SK-N-SH (cell line): ENCODE data around the gene STARD3. TPM values are rescaled to one million over a fixed set of nuclear protein-coding genes. Genes with fewer than 3 reads are reported as not detected.
A peak's percentile ranks its signal among the peaks of the same experiment; 100 is the strongest.

Experiments used
- CTCF ChIA-PET: fragments of 300-600, 350-600 bp; formaldehyde crosslinking; extraction: SDS; loops from one replicate; lab custom pipeline; 2021; lab: Yijun Ruan, JAX
- POLR2A ChIA-PET: fragments of 350-600 bp; sonication (Branson Sonifier 250); formaldehyde crosslinking; extraction: SDS; loops from one replicate; lab custom pipeline; 2020; ENCODE audit warnings: antibody characterized with exemption, inconsistent platforms; lab: Yijun Ruan, JAX
- DNase-seq: peaks from one replicate; pipeline ENCODE4 v3.0.0; 2012
- H2AFZ ChIP-seq: fragments of 200-600 bp; sonication (generic); 2 replicates; pipeline ENCODE4 v1.8.1; 2016; ENCODE audit warnings: antibody characterized with exemption, mild to moderate bottlenecking, low read depth
- H3F3A ChIP-seq: fragments of 200-600 bp; sonication (generic); replicated peaks from 2 replicates; pipeline ENCODE3; 2016; ENCODE audit warnings: antibody characterized with exemption, mild to moderate bottlenecking; ENCODE audit not compliant: insufficient read depth
- H3K27ac ChIP-seq, 2 experiments: fragments of 200-500 bp in 1 of 2; fragments of 200-600 bp in 1 of 2; sonication (Bioruptor generic) in 1 of 2; sonication (generic), shearing (Covaris generic) in 1 of 2; 2 replicates each; pipeline versions ENCODE4 v1.5.1 to v1.6.1; 2014 to 2016; ENCODE audit warnings: low read depth in 2 of 2, inconsistent platforms in 1 of 2, low read length in 1 of 2, mild to moderate bottlenecking in 1 of 2, mixed read lengths in 1 of 2
- H3K27me3 ChIP-seq: fragments of 200-600 bp; sonication (generic), shearing (Covaris generic); 2 replicates; pipeline ENCODE4 v1.6.1; 2016; ENCODE audit warnings: mixed run types; ENCODE audit not compliant: insufficient read depth
- H3K36me3 ChIP-seq, 2 experiments: fragments of 200-500 bp in 1 of 2; fragments of 200-600 bp in 1 of 2; sonication (Bioruptor generic) in 1 of 2; sonication (generic) in 1 of 2; replicated peaks in 1 of 2; 2 replicates each; pipeline versions ENCODE3 to v1.5.1; 2014 to 2016; ENCODE audit warnings: low read length in 1 of 2, mild to moderate bottlenecking in 1 of 2; ENCODE audit not compliant: insufficient read depth in 2 of 2, control insufficient read depth in 1 of 2
- H3K4me1 ChIP-seq, 2 experiments: fragments of 200-500 bp in 1 of 2; fragments of 200-600 bp in 1 of 2; sonication (Bioruptor generic) in 1 of 2; sonication (generic), shearing (Covaris generic) in 1 of 2; 2 replicates each; pipeline versions ENCODE4 v1.5.1 to v1.6.1; 2014 to 2016; ENCODE audit warnings: low read depth in 1 of 2, low read length in 1 of 2, mixed run types in 1 of 2; ENCODE audit not compliant: insufficient read depth in 2 of 2, control insufficient read depth in 1 of 2
- H3K4me2 ChIP-seq: fragments of 200-600 bp; sonication (generic), shearing (Covaris generic); 2 replicates; pipeline ENCODE4 v1.6.1; 2017; ENCODE audit warnings: mixed run types
- H3K4me3 ChIP-seq, 2 experiments: fragments of 200-500 bp in 1 of 2; fragments of 200-600 bp in 1 of 2; sonication (Bioruptor generic) in 1 of 2; sonication (generic), shearing (Covaris generic) in 1 of 2; 2 replicates each; pipeline versions ENCODE4 v1.5.1 to v1.8.1; 2014 to 2016; ENCODE audit warnings: low read depth in 2 of 2, inconsistent platforms in 1 of 2, low read length in 1 of 2, mild to moderate bottlenecking in 1 of 2, mixed read lengths in 1 of 2, moderate library complexity in 1 of 2
- H3K79me2 ChIP-seq: fragments of 200-600 bp; sonication (generic); 2 replicates; pipeline ENCODE4 v1.8.1; 2017; ENCODE audit warnings: mild to moderate bottlenecking; ENCODE audit not compliant: insufficient read depth
- H3K9ac ChIP-seq: fragments of 200-600 bp; sonication (generic); 2 replicates; pipeline ENCODE4 v1.6.1; 2017; ENCODE audit warnings: mixed run types
- H3K9me2 ChIP-seq: fragments of 200-600 bp; sonication (generic); 2 replicates; pipeline ENCODE4 v1.6.1; 2017; ENCODE audit warnings: mixed run types
- H3K9me3 ChIP-seq: fragments of 200-600 bp; sonication (generic); 2 replicates; pipeline ENCODE4 v1.6.1; 2017; ENCODE audit warnings: mixed run types, mild to moderate bottlenecking, moderate library complexity
- H4K20me1 ChIP-seq: fragments of 200-600 bp; sonication (generic); 2 replicates; pipeline ENCODE4 v1.6.1; 2017; ENCODE audit warnings: mild to moderate bottlenecking, mixed run types; ENCODE audit not compliant: insufficient read depth
- FOXJ3 ChIP-seq: sonication (generic); formaldehyde crosslinking; IDR thresholded peaks from 2 replicates; pipeline ENCODE4 v1.5.1; 2020; ENCODE audit warnings: mild to moderate bottlenecking, missing genetic modification reagents
- FOXM1 ChIP-seq: IDR thresholded peaks from 2 replicates; pipeline ENCODE4 v1.4.0; 2012; ENCODE audit warnings: low read depth, mild to moderate bottlenecking
- JUND ChIP-seq: IDR thresholded peaks from 2 replicates; pipeline ENCODE4 v1.4.0; 2012
- MEF2A ChIP-seq: IDR thresholded peaks from 2 replicates; pipeline ENCODE4 v1.4.0; 2012; ENCODE audit warnings: low read depth, borderline replicate concordance
- NRF1 ChIP-seq: IDR thresholded peaks from 2 replicates; pipeline ENCODE4 v1.6.1; 2012; ENCODE audit warnings: low read depth, mild to moderate bottlenecking, low read length
- RFX5 ChIP-seq: IDR thresholded peaks from 2 replicates; pipeline ENCODE4 v1.6.1; 2012; ENCODE audit warnings: mild to moderate bottlenecking, improper control_type of control experiment, low read length
- RXRA ChIP-seq: IDR thresholded peaks from 2 replicates; pipeline ENCODE4 v1.4.0; 2012; ENCODE audit warnings: low read depth, mild to moderate bottlenecking, borderline replicate concordance
- SIN3A ChIP-seq: IDR thresholded peaks from 2 replicates; pipeline ENCODE4 v1.6.1; 2012; ENCODE audit warnings: low read depth, mild to moderate bottlenecking, low read length, moderate library complexity, borderline replicate concordance
- SMC3 ChIP-seq: IDR thresholded peaks from 2 replicates; pipeline ENCODE4 v1.6.1; 2012; ENCODE audit warnings: low read depth, low read length, improper control_type of control experiment
- TCF12 ChIP-seq: IDR thresholded peaks from 2 replicates; pipeline ENCODE4 v1.4.0; 2012
- TEAD4 ChIP-seq: IDR thresholded peaks from 2 replicates; pipeline ENCODE4 v1.4.0; 2012; ENCODE audit warnings: mild to moderate bottlenecking, borderline replicate concordance; ENCODE audit not compliant: insufficient read depth
- YY1 ChIP-seq: IDR thresholded peaks from 2 replicates; pipeline ENCODE4 v1.4.0; 2012; ENCODE audit warnings: low read depth, mild to moderate bottlenecking
- WGBS: methylation state at CpG from one replicate; pipeline ENCODE4 v1.1.6; 2017; ENCODE audit warnings: low lambda C conversion rate; 5-methylcytosine and 5-hydroxymethylcytosine counted together
- polyA plus RNA-seq, 3 experiments: library from polyadenylated mRNA; depleted of rRNA; stranded (reverse); fragments of >200 nt; gene quantifications; 2 replicates each; pipeline ENCODE4 v1.2.3, GENCODE V29; 2012
- TF ChIP-seq, protein P1 (sequence below): IDR thresholded peaks from 2 replicates; pipeline ENCODE4 v1.6.1; 2012; ENCODE audit warnings: mild to moderate bottlenecking, low read depth, low read length, moderate library complexity
- TF ChIP-seq, protein P2 (sequence below): IDR thresholded peaks from 2 replicates; pipeline ENCODE4 v1.4.0; 2012; ENCODE audit warnings: low read depth, borderline replicate concordance
- TF ChIP-seq, protein P3 (sequence below): fragments of 200-600 bp; sonication (generic); IDR thresholded peaks from 2 replicates; pipeline ENCODE4 v1.6.1; 2017; ENCODE audit warnings: antibody characterized with exemption, mild to moderate bottlenecking, moderate library complexity
- TF ChIP-seq, protein P4 (sequence below): fragments of 150-350 bp; IDR thresholded peaks from 2 replicates; pipeline ENCODE4 v1.6.1; 2016; ENCODE audit warnings: mild to moderate bottlenecking, low read depth, low read length
- TF ChIP-seq, protein P5 (sequence below): IDR thresholded peaks from 2 replicates; pipeline ENCODE4; 2012

The STARD3 gene
- polyA plus RNA-seq, 1 of the 3 experiments (the other 2 are of a cell fraction) = 76.8 TPM

DNA sequence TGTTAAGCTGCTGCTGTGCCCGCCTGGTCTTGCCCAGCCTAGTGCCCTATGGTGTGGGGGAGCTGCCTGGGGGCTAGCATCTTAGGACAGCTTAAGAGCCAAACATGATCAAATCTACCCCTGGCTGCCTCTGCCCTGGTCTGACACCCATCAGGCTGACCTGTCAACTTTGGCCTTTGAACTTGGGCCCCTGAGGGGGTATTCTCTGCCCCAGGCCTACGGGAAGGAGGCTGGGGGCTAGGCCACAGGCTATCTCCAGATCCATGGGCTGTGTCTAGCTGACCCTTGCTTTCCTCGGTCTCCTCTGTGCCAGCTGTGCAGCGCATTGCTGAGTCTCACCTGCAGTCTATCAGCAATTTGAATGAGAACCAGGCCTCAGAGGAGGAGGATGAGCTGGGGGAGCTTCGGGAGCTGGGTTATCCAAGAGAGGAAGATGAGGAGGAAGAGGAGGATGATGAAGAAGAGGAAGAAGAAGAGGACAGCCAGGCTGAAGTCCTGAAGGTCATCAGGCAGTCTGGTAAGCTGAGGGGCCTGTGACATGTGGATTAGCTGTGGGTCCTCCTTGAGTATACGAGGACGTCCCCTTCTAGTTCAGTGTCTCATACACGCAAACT lies 3.3 kb upstream of the STARD3 start:
- TF ChIP-seq, protein P1, sequence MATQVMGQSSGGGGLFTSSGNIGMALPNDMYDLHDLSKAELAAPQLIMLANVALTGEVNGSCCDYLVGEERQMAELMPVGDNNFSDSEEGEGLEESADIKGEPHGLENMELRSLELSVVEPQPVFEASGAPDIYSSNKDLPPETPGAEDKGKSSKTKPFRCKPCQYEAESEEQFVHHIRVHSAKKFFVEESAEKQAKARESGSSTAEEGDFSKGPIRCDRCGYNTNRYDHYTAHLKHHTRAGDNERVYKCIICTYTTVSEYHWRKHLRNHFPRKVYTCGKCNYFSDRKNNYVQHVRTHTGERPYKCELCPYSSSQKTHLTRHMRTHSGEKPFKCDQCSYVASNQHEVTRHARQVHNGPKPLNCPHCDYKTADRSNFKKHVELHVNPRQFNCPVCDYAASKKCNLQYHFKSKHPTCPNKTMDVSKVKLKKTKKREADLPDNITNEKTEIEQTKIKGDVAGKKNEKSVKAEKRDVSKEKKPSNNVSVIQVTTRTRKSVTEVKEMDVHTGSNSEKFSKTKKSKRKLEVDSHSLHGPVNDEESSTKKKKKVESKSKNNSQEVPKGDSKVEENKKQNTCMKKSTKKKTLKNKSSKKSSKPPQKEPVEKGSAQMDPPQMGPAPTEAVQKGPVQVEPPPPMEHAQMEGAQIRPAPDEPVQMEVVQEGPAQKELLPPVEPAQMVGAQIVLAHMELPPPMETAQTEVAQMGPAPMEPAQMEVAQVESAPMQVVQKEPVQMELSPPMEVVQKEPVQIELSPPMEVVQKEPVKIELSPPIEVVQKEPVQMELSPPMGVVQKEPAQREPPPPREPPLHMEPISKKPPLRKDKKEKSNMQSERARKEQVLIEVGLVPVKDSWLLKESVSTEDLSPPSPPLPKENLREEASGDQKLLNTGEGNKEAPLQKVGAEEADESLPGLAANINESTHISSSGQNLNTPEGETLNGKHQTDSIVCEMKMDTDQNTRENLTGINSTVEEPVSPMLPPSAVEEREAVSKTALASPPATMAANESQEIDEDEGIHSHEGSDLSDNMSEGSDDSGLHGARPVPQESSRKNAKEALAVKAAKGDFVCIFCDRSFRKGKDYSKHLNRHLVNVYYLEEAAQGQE = no peak
- no peak for TF ChIP-seq TCF12
- TF ChIP-seq SIN3A = no peak
- no peak for TF ChIP-seq MEF2A
- no peak for TF ChIP-seq RFX5
- TF ChIP-seq NRF1 = no peak
- TF ChIP-seq TEAD4 = no peak
- H4K20me1 ChIP-seq = no peaks in the 10 kb centered on the region
- no peaks in the 10 kb centered on the region for H3K36me3 ChIP-seq
- peaks cover 19% of the 10 kb centered on the region for H3K27me3 ChIP-seq
- ChIA-PET POLR2A (no interaction called here), CTCF (interaction anchor here (0.7 to 17.4 kb wide), 17 partner anchors 11 to 119 kb away, joined by 3 to 332 read pairs (median 4); partner anchors contain the start of genes ERBB2 and PPP1R1B)
- peaks cover 17% of the 10 kb centered on the region for H3K79me2 ChIP-seq
- H3K9me3 ChIP-seq = no peaks in the 10 kb centered on the region
- H2AFZ ChIP-seq = no peak overlapping the region
- H3K4me1 ChIP-seq = peaks cover 0 to 18% of the 10 kb centered on the region in 2 experiments; a peak in 2 of 4 replicates
- WGBS = 56% methylated on average over 8 of the region's 8 CpGs
- H3K4me3 ChIP-seq = no peak overlapping the region
- no peak overlapping the region for H3K9ac ChIP-seq
- no peak overlapping the region for H3K27ac ChIP-seq
- no peaks in the 10 kb centered on the region for H3K9me2 ChIP-seq
- no peaks in the 10 kb centered on the region for H3F3A ChIP-seq
- H3K4me2 ChIP-seq = no peak overlapping the region
- no peak for DNase-seq

DNA sequence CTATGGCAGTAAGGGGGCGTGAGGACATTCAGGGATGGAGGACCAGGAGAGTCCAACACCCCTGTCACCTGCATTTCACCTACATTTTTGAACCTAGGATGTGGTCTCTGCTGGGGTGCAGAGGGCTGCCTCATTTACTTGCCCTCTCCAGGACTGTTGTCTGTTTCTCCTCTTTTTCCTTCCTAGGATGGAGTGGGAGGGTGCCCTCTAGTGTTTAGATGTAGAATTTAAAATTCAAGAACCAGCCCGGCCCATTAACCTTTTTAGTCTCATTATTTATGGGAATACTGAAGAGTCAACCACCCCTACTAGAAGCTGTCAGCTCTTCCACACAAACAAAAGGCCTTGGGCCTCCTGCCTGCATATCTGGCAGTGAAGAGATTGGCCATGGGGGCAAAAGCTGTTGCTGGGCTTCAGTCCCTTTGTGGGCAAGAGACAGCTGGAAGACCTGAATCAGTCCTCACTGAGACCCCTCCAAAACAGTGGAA lies 2.5 kb upstream of the STARD3 start:
- DNase-seq = peak; percentile 74
- H3K4me1 ChIP-seq = peaks cover 0 to 18% of the 10 kb centered on the region in 2 experiments; a peak in 2 of 4 replicates
- peaks cover 14% of the 10 kb centered on the region; the same call in 1 of the 2 replicates for H3K27me3 ChIP-seq
- ChIA-PET CTCF (interaction anchor here (0.6 to 17.4 kb wide), 25 partner anchors 11 to 129 kb away, joined by 3 to 332 read pairs (median 5); partner anchors contain the start of genes ERBB2, PNMT and PPP1R1B), POLR2A (no interaction called here)
- H3K4me2 ChIP-seq = no peak overlapping the region
- H3K9me3 ChIP-seq = no peaks in the 10 kb centered on the region
- H4K20me1 ChIP-seq = no peaks in the 10 kb centered on the region
- WGBS = 40% methylated on average over 2 of the region's 2 CpGs
- H3F3A ChIP-seq = no peaks in the 10 kb centered on the region
- no peaks in the 10 kb centered on the region for H3K9me2 ChIP-seq
- no peak overlapping the region for H3K9ac ChIP-seq
- no peak overlapping the region for H3K27ac ChIP-seq
- no peaks in the 10 kb centered on the region for H3K36me3 ChIP-seq
- peaks cover 24% of the 10 kb centered on the region for H3K79me2 ChIP-seq
- no peak overlapping the region; a peak in 1 of 4 replicates for H3K4me3 ChIP-seq
- H2AFZ ChIP-seq = no peak overlapping the region
- TF ChIP-seq FOXM1 (no peak), NRF1 (no peak), TEAD4 (no peak), MEF2A (no peak), SIN3A (no peak), JUND (no peak), RXRA (no peak), FOXJ3 (no peak), SMC3 (peak; percentile 24; the same call in 1 of the 2 replicates), YY1 (no peak)
- TF ChIP-seq, protein P2, sequence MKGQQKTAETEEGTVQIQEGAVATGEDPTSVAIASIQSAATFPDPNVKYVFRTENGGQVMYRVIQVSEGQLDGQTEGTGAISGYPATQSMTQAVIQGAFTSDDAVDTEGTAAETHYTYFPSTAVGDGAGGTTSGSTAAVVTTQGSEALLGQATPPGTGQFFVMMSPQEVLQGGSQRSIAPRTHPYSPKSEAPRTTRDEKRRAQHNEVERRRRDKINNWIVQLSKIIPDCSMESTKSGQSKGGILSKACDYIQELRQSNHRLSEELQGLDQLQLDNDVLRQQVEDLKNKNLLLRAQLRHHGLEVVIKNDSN = no peak
- TF ChIP-seq, protein P3, sequence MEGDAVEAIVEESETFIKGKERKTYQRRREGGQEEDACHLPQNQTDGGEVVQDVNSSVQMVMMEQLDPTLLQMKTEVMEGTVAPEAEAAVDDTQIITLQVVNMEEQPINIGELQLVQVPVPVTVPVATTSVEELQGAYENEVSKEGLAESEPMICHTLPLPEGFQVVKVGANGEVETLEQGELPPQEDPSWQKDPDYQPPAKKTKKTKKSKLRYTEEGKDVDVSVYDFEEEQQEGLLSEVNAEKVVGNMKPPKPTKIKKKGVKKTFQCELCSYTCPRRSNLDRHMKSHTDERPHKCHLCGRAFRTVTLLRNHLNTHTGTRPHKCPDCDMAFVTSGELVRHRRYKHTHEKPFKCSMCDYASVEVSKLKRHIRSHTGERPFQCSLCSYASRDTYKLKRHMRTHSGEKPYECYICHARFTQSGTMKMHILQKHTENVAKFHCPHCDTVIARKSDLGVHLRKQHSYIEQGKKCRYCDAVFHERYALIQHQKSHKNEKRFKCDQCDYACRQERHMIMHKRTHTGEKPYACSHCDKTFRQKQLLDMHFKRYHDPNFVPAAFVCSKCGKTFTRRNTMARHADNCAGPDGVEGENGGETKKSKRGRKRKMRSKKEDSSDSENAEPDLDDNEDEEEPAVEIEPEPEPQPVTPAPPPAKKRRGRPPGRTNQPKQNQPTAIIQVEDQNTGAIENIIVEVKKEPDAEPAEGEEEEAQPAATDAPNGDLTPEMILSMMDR = peak; percentile 79
- TF ChIP-seq, protein P4, sequence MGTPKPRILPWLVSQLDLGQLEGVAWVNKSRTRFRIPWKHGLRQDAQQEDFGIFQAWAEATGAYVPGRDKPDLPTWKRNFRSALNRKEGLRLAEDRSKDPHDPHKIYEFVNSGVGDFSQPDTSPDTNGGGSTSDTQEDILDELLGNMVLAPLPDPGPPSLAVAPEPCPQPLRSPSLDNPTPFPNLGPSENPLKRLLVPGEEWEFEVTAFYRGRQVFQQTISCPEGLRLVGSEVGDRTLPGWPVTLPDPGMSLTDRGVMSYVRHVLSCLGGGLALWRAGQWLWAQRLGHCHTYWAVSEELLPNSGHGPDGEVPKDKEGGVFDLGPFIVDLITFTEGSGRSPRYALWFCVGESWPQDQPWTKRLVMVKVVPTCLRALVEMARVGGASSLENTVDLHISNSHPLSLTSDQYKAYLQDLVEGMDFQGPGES = no peak
- TF ChIP-seq, protein P5, sequence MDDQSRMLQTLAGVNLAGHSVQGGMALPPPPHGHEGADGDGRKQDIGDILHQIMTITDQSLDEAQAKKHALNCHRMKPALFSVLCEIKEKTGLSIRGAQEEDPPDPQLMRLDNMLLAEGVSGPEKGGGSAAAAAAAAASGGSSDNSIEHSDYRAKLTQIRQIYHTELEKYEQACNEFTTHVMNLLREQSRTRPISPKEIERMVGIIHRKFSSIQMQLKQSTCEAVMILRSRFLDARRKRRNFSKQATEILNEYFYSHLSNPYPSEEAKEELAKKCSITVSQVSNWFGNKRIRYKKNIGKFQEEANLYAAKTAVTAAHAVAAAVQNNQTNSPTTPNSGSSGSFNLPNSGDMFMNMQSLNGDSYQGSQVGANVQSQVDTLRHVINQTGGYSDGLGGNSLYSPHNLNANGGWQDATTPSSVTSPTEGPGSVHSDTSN = no peak
